Peyer's patch (tissue), 4 donors: ENCODE measurements around the gene MACROD2.

ENCODE experiments used
- CTCF ChIP-seq, 6 experiments: fragments of 450-650 bp in 4 of 6; fragments of 200-600 bp in 2 of 6; sonication (generic) in 1 of 6; IDR thresholded peaks; one replicate each; pipeline ENCODE4 v1.5.1; 2017 to 2019; ENCODE audit warnings: antibody characterized with exemption in 6 of 6, mild to moderate bottlenecking in 3 of 6, moderate library complexity in 1 of 6
- POLR2A ChIP-seq, 2 donors: fragments of 450-650 bp; IDR thresholded peaks; one replicate each; pipeline ENCODE4 v1.5.1; 2017; ENCODE audit warnings: antibody characterized with exemption in 2 of 2, mild to moderate bottlenecking in 2 of 2, moderate library complexity in 2 of 2

- TF ChIP-seq CTCF (IDR thresholded peaks at IDR 0.05) = no peak
- TF ChIP-seq POLR2A (IDR thresholded peaks at IDR 0.05) = no peak
These were observed 2062.3 kb downstream of the MACROD2 start for GRCh38 chr20:16057651-16058050.
